GM12865 (cell line): Measurements from ENCODE around the gene RANGRF.

ENCODE experiments used
- DNase-seq: peaks from one replicate; pipeline ENCODE4 v3.0.0; 2010; ENCODE audit warnings: low read depth
- H3K4me3 ChIP-seq: 2 replicates; pipeline ENCODE4 v1.5.1; 2011; ENCODE audit warnings: mild to moderate bottlenecking, low read depth, low read length, control low read depth
- TF ChIP-seq, protein P1 (sequence below): IDR thresholded peaks from 2 replicates; pipeline ENCODE4 v1.5.1; 2011; ENCODE audit warnings: low read length, control low read depth, low read depth, inconsistent platforms; ENCODE audit not compliant: insufficient read depth; ENCODE audit errors: missing control alignments

Gene RANGRF

GRCh38 chr17:8324923-8325322, 36.5 kb downstream of the RANGRF start:
- no peak for DNase-seq
- TF ChIP-seq, protein P1, sequence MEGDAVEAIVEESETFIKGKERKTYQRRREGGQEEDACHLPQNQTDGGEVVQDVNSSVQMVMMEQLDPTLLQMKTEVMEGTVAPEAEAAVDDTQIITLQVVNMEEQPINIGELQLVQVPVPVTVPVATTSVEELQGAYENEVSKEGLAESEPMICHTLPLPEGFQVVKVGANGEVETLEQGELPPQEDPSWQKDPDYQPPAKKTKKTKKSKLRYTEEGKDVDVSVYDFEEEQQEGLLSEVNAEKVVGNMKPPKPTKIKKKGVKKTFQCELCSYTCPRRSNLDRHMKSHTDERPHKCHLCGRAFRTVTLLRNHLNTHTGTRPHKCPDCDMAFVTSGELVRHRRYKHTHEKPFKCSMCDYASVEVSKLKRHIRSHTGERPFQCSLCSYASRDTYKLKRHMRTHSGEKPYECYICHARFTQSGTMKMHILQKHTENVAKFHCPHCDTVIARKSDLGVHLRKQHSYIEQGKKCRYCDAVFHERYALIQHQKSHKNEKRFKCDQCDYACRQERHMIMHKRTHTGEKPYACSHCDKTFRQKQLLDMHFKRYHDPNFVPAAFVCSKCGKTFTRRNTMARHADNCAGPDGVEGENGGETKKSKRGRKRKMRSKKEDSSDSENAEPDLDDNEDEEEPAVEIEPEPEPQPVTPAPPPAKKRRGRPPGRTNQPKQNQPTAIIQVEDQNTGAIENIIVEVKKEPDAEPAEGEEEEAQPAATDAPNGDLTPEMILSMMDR: no peak
- no peak overlapping the region for H3K4me3 ChIP-seq

DNA sequence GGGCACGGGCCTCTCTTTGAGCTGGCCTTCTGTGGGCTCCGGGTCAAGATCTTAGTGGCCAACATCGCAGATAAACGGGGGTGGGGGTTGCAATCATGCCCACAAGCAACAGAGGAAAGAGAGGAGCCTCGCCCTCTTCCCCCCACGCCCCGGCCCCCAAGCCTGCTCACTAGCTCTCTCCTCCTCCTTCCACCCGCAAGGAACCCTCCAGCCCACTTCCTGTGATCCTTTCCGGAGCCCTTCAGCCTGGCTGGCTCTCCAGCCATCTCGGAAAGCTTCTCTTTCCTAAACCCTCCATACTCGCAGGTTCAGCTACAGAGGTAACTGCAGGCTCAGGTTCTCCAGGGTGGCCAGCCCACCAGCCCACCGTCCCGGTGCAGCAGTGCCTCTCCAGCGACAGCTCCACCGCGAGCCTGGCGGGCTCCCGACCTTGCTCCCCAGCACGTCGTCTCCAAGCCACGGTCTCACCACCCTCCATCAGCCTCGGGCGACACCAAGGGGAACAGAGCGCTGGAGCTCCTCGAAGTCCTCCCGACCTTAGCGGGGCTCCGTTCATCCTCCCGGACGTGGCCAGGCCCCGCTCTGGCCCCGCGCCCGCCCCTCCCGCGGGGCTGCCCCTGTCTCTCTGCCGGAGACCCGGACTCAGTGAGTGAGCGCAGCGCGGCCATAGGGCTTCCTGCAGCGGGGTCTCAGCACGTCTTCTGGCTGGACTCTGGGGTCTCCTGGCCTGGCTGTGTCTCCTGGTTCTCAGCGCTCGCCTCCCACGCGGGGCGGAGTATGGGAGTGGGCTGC, 38.2 kb downstream of the RANGRF start:
- H3K4me3 ChIP-seq: no peak overlapping the region
- no peak for DNase-seq
- TF ChIP-seq, protein P1: no peak

DNA sequence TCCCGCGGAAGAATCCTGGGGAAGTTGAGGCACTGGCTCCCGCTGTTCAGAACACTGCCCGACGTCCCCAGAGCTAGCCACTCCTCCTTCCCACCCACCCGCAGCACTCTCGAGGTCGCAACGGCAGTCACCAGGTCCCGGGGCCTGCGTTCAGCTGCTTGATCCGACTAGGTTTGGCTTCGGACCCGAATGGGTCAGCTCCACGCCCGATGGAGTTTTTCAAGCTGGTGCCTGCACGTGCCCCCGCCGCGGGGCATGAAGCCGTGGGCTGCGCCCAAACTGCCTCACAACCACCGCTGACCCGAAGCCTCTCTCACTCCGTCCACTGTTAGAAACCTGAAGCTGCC, 38.8 kb downstream of the RANGRF start:
- no peak overlapping the region for H3K4me3 ChIP-seq
- DNase-seq: no peak

GRCh38 chr17:8332128-8332527, 43.7 kb downstream of the RANGRF start:
- TF ChIP-seq, protein P1: no peak
- no peak overlapping the region for H3K4me3 ChIP-seq

More for the DNA sequence above, 38.8 kb downstream of the RANGRF start:
- TF ChIP-seq, protein P1: no peak

DNA sequence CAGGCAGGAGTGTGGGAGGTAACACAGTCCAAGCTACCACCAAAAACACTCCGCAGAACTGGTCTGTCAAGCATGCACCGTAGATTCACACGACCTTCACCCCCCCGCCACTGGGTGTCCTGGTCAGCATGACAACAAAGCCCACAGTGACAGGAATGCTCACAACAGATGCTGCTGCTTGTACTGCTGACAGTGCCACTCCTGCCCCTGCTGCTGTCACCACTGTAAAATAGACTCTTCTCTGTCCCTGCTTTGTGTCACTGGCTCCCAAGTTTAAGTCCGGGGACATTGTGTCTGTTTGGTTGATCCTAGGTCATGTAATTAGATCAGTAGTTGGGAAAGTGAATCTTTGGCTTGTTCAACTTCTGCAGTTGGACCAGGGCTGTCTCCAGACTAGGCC, 44.2 kb downstream of the RANGRF start:
- TF ChIP-seq, protein P1: no peak
- no peak for DNase-seq

More at GRCh38 chr17:8332128-8332527, 43.7 kb downstream of the RANGRF start:
- no peak for DNase-seq

DNA sequence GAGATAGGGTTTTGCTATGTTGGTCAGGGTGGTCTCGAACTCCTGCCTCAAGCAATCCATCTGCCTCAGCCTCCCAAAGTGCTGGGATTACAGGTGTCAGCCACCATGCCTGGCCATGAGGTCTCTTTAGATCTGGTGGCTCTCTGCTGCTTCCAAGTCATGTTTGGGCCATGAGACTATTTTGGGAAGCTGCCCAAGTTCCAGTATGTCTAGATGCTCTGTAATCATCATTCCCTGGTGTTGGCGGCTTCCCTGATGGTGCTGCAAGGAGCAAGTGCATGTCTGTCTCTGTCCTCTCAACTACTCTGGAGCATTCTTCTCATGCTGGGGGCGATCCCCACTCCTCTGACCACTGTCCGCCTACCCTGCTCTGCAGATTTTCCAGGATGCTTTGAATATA, 44.8 kb downstream of the RANGRF start:
- DNase-seq: no peak
- H3K4me3 ChIP-seq: no peak overlapping the region
- TF ChIP-seq, protein P1: no peak

More for the DNA sequence above, 44.2 kb downstream of the RANGRF start:
- no peak overlapping the region for H3K4me3 ChIP-seq
